Fibroblast of skin of left quadriceps (primary cell): ENCODE results near the gene IGSF21.

ENCODE experiments used
- DNase-seq, 2 experiments: peaks; one replicate each; pipeline ENCODE4 v3.0.0-alpha.2; 2013; ENCODE audit warnings: low read depth in 2 of 2

Gene IGSF21

GRCh38 chr1:18294437-18295176 lies 187.0 kb downstream of the IGSF21 start:
- DNase-seq = no peak

- DNase-seq = no peak
Observed at GRCh38 chr1:18297896-18298648, 190.5 kb downstream of the IGSF21 start.

- no peak for DNase-seq
Observed at GRCh38 chr1:18299441-18300338, 192.1 kb downstream of the IGSF21 start.

DNA sequence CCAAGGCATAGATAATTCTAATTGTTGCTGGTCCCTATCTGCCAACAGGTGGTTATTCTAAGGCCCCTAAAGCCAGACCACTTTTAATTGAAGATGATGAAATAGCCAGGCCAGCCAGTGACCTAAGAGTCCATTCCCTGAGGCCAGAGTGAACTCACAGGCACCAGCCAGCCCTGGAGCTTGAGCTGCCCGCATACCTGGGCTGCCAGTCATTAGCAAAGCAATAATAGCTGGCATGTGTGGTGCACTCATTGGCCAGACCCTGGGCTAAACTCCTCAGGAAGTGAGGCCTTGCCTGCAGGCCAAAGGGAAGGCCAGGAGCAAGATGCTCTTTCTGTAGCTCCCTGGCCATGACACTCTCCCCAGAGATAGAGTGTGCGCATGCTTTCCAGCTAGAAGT lies 192.8 kb downstream of the IGSF21 start:
- DNase-seq = no peak

- DNase-seq = no peak
Observed at GRCh38 chr1:18302788-18303413, 195.3 kb downstream of the IGSF21 start.

DNA sequence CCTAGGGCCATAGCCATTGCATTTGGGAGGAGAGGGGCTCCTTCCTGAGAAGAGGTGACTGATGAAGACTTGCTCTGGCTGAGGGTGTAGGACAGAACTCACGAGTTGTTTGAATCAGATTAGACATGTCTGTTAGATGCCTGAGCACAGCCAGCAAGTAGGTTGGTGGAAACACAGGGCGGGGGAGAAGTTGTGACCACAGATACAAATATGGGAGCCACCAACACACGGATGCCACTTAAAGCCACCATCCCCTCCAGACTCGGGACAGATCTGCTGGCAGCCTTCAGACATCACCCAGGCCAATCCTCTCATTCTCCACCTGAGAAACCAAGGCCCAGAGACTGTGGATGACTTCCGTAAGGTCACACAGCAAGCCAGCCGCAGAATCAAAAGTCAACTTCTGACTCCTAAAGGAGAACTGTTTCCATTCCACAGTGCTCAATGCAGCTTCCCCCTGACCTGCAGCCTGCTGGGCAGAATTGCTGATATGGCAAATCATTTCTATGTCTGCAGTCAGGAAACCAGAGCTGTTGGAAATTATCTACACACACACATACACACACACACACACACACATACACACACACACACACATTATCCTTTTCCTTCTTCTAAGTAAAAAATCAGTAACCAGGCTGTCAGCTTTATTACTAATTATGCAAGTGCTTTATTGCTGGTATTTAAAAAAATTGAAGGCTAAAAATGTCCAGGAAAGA lies 196.7 kb downstream of the IGSF21 start:
- DNase-seq = no peak

DNA sequence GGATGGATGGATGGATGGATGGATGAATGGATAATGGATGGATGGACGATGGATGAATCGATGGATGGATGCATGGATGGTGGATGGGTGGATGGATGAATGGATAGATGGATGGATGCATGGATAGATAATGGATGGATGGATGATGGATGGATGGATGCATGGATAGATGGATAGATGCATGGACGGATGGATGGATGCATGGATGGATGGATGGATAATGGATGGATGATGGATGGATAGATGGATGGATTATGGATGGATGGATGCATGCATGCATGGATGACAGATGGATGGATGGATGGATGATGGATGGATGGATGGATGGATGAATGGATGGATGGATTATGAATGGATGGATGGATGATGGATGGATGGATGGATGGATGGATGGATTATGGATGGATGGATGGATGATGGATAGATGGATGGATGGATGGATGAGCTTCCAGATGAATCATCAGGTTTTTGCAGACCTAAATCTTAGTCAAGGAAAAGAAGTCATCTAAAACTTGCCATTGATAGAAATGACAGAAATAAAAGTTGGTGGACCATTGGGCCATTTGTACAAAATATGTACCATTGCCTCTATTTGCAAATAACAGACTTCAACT lies 197.7 kb downstream of the IGSF21 start:
- DNase-seq = no peak

DNA sequence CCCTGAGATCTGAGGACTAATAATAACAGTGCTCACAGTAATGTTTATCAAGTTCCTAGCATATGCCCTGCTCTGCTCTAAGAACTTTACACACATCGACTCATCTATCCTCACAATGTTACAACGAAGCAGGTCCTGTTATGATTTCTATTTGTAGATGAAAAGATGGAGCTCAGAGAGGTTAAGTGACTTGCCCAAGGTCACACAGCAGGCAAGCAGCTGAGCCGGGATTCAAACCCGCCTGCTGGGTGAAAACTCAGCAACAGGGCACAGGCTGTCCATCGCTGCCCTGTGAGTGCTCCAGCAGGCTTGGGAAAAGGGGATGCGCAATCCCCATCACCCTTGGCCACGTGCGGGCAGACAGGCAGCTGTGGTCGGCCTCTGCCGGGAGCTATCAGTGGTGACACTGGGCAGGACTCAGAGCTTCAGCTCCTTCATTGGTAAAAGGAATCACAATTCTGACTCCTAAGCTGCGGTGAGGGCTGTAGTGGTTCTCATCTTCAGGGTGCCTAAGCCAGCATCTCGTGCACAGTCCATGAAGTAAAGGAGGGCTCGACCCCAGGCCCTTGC lies 199.8 kb downstream of the IGSF21 start:
- no peak for DNase-seq

GRCh38 chr1:18309552-18310155 lies 202.1 kb downstream of the IGSF21 start:
- DNase-seq = no peak

GRCh38 chr1:18312961-18313360 lies 205.4 kb downstream of the IGSF21 start:
- DNase-seq = no peak

- DNase-seq = no peak
Observed at GRCh38 chr1:18313523-18313922, 205.9 kb downstream of the IGSF21 start.

GRCh38 chr1:18314399-18314798 lies 206.8 kb downstream of the IGSF21 start:
- DNase-seq = no peak

DNA sequence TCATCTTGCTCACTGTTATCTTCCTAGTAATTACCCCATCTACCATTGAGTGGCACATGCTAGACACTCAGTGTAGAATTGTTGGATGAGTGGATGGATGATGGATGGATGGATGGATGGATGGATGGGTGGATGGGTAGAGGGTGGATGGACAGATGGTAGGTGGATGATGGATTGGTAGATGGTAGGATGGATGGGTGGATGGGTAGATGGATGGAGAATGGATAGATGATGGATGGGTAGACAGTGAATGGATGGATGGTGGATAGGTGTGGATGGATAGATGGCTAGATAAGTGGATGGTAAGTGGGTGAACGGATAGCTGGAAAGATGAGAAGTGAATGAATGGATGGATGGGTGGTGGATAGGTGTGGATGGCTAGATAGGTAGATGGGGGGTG lies 207.9 kb downstream of the IGSF21 start:
- no peak for DNase-seq

DNA sequence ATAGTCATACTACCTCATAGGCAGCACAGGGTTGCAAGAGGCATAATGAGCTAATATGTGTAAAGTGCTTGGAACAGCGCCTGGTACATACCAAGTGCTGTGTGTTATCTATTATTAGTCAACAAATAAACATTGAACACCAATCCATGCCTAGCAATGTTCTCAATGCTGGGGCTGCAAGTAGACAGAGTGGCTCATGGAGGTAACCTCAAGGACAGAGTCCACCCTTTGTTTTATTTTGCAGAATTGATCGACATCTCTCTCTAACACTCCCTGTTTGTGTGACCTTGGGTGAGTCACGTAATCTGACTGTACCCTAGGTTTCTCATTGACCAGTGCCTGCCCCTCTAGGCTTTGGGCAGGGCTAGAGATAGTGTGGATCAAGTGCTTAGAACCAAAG lies 209.2 kb downstream of the IGSF21 start:
- DNase-seq = no peak

DNA sequence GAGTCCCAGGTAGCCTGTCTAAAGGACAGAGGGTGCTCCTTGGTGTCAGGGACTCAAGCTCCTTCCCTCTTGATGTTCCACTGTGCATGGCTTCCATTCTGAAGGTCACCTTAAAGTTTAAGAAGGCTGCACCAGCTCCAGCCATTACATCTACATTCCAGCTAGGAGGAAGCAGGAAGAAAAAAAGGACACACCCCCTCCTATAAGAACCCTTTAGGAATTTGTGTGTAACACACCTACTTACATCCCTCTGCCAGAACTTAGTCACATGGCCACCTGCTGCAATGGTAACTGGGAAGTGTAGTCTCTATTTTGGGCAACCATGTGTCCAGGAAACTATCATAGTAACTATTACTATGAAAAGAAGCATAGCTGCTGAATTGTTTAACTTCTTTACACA lies 211.5 kb downstream of the IGSF21 start:
- DNase-seq = no peak

DNA sequence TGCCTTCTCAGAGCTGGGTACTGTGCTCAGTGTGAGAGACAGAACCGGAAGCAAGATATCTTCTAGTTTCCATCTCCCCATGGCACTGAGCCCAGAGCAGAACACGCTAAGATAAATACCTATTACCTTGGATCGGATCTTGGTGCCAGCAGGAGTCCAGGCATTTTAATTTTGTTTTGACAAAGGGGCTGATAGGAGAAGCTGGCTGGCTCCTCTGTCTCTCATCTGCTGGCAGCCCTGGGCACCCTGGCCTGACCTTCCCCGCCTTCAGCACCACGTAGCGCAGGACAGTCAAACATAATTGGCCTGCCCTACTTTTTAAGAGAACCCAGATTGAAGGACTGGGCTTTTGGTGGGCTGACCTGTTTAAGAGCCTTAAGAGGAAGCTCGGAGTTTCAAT lies 212.5 kb downstream of the IGSF21 start:
- DNase-seq = no peak

- DNase-seq = no peak
Observed at GRCh38 chr1:18322368-18323032, 214.9 kb downstream of the IGSF21 start.

- DNase-seq = no peak
Observed at GRCh38 chr1:18323259-18323658, 215.7 kb downstream of the IGSF21 start.

DNA sequence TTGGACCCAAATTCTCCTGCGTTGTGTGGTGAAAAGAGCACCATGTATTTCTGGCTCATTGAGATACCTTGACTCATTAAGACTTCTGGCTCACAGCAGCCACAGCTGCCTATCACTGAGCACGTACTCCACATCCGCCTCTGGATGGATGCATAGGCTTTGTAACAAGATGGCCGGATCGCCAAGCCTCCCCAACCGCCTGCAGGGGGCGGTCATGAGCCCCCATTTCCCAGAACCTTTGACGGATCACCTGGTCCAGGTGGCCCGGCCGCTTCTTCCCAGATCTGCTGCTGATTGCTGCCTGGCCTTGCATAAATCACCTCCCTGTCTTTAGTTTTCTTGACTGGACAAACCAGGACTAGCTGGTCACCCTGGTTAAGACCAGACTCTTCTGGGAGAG lies 216.6 kb downstream of the IGSF21 start:
- DNase-seq = no peak
